ENCODE results near the gene SIGLEC10.

GRCh38 chr19:51389143-51389542 is 28.3 kb downstream of the SIGLEC10 start:
- TF ChIP-seq ZNF274 (IDR thresholded peaks at IDR 0.05; ENCODE audit: low read depth, low read length), result no peak
- no peak for TF ChIP-seq YY1 (IDR thresholded peaks at IDR 0.05; ENCODE audit: insufficient read depth, insufficient read length)

Data from NT2/D1 (cell line).